ENCODE results near the gene ZDHHC7. TPM values are rescaled to one million over a fixed set of nuclear protein-coding genes. Genes with fewer than 3 reads are reported as not detected.

ZDHHC7 gene
- total and polyA plus RNA-seq, 2 experiments from 2014 or later, result 39.9 to 95.2 TPM

GRCh38 chr16:85045641-85046471 is 34.5 kb upstream of the ZDHHC7 start:
- no peaks in the 10 kb centered on the region for H3K36me3 ChIP-seq (ENCODE audit: low read depth)
- H3K79me2 ChIP-seq (ENCODE audit: insufficient read depth), result no peaks in the 10 kb centered on the region
- H3K9me3 ChIP-seq (ENCODE audit: low read depth), result no peaks in the 10 kb centered on the region
- in situ Hi-C loops (cut with MboI), result no loop called here
- no peak overlapping the region for H3K4me3 ChIP-seq
- no peak overlapping the region for H3K27ac ChIP-seq
- no peak overlapping the region for H2AFZ ChIP-seq
- no peak for DNase-seq
- H3F3A ChIP-seq (ENCODE audit: insufficient read depth), result peaks cover 2% of the 10 kb centered on the region
- H4K20me1 ChIP-seq (ENCODE audit: insufficient read depth), result no peaks in the 10 kb centered on the region
- H3K4me2 ChIP-seq (ENCODE audit: unreplicated experiment), result no peak overlapping the region
- no peaks in the 10 kb centered on the region for H3K9me2 ChIP-seq (ENCODE audit: insufficient read depth)
- WGBS, 2 experiments (ENCODE audit: low coverage in 1 of 2, low lambda C conversion rate in 2 of 2, missing lambda C conversion rate in 2 of 2), result 85 to 87% methylated on average over 23 of the region's 23 CpGs
- H3K27me3 ChIP-seq (replicated peaks; ENCODE audit: insufficient read depth), result no peaks in the 10 kb centered on the region
- peaks cover 3% of the 10 kb centered on the region; the same call in 1 of the 2 replicates for H3K4me1 ChIP-seq (ENCODE audit: insufficient read depth)
- TF ChIP-seq EZH2 (IDR thresholded peaks at IDR 0.05; ENCODE audit: insufficient read depth, poor library complexity, severe bottlenecking), result no peak
- TF ChIP-seq EZH2phosphoT487 (IDR thresholded peaks at IDR 0.05; ENCODE audit: insufficient read depth, low read depth), result no peak
- no peak overlapping the region for H3K9ac ChIP-seq

DNA sequence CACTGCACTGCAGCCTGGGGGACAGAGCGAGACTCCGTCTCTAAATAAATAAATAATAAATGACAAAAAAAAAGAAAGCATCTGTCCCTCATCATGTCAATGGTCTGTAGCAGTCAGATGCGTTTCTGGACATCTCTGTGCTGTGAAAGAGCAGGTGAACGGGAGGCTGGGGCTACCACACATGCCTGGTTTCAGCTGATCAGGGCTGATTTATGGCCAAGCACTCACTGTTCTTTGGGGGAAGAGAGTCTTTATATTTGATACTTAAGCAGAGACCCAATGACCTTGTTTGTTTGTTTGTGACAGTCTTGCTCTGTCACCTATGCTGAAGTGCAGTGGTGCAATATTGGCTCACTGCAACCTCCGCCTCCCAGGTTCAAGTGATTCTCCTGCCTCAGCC is 33.7 kb upstream of the ZDHHC7 start:
- no peak overlapping the region for H3K27ac ChIP-seq
- no peak overlapping the region for H3K4me2 ChIP-seq (ENCODE audit: unreplicated experiment)
- H2AFZ ChIP-seq, result no peak overlapping the region
- H3K4me1 ChIP-seq (ENCODE audit: insufficient read depth), result no peaks in the 10 kb centered on the region
- no peaks in the 10 kb centered on the region for H3K9me2 ChIP-seq (ENCODE audit: insufficient read depth)
- H4K20me1 ChIP-seq (ENCODE audit: insufficient read depth), result no peaks in the 10 kb centered on the region
- no peaks in the 10 kb centered on the region for H3K79me2 ChIP-seq (ENCODE audit: insufficient read depth)
- 96 to 98% methylated on average over 5 of the region's 5 CpGs for WGBS, 2 experiments (ENCODE audit: low coverage in 1 of 2, low lambda C conversion rate in 2 of 2, missing lambda C conversion rate in 2 of 2)
- no peaks in the 10 kb centered on the region for H3K27me3 ChIP-seq (replicated peaks; ENCODE audit: insufficient read depth)
- H3K9me3 ChIP-seq (ENCODE audit: low read depth), result no peaks in the 10 kb centered on the region
- no peak overlapping the region for H3K4me3 ChIP-seq
- DNase-seq, result no peak
- H3K9ac ChIP-seq, result no peak overlapping the region
- TF ChIP-seq EZH2 (IDR thresholded peaks at IDR 0.05; ENCODE audit: insufficient read depth, poor library complexity, severe bottlenecking), result no peak
- in situ Hi-C loops (cut with MboI), result no loop called here
- H3F3A ChIP-seq (ENCODE audit: insufficient read depth), result no peaks in the 10 kb centered on the region
- no peaks in the 10 kb centered on the region for H3K36me3 ChIP-seq (ENCODE audit: low read depth)

GRCh38 chr16:85042606-85043005 is 31.3 kb upstream of the ZDHHC7 start:
- in situ Hi-C loops (cut with MboI), result no loop called here
- Histone ChIP-seq H3K9me3 (ENCODE audit: low read depth) (no peaks in the 10 kb centered on the region), H3K79me2 (ENCODE audit: insufficient read depth) (no peaks in the 10 kb centered on the region), H3K9ac (no peak overlapping the region), H3K27me3 (replicated peaks; ENCODE audit: insufficient read depth) (no peaks in the 10 kb centered on the region), H3K36me3 (ENCODE audit: low read depth) (no peaks in the 10 kb centered on the region), H3K4me1 (ENCODE audit: insufficient read depth) (no peaks in the 10 kb centered on the region), H3K9me2 (ENCODE audit: insufficient read depth) (no peaks in the 10 kb centered on the region), H4K20me1 (ENCODE audit: insufficient read depth) (no peaks in the 10 kb centered on the region), H3K4me2 (ENCODE audit: unreplicated experiment) (no peak overlapping the region), H2AFZ (no peak overlapping the region), H3K27ac (no peak overlapping the region), H3K4me3 (no peak overlapping the region), H3F3A (ENCODE audit: insufficient read depth) (no peaks in the 10 kb centered on the region)
- TF ChIP-seq EZH2 (IDR thresholded peaks at IDR 0.05; ENCODE audit: insufficient read depth, poor library complexity, severe bottlenecking), result no peak
- no peak for TF ChIP-seq EZH2phosphoT487 (IDR thresholded peaks at IDR 0.05; ENCODE audit: insufficient read depth, low read depth)
- no peak for DNase-seq
- WGBS, 2 experiments (ENCODE audit: low coverage in 1 of 2, low lambda C conversion rate in 2 of 2, missing lambda C conversion rate in 2 of 2), result 88 to 93% methylated on average over 6 of the region's 6 CpGs

DNA sequence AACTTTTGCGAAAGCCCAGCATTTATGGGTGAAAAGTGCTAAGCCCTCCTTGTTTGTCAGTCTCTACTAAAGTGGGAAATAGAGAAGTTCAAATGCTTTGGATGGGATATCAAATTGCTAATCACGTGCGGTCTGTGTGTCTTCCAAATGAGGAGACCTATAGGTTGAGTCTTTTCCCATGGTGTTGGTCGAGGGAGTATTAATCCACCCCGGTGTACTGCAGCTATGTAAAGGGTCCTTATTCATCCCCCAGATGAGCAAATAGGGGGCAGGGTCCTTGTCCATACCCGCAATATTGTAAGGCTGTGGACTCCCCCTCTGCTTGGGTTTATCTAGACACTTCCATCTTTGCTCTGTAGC is 30.8 kb upstream of the ZDHHC7 start:
- Histone ChIP-seq H3K9ac (no peak overlapping the region), H2AFZ (no peak overlapping the region), H3K79me2 (ENCODE audit: insufficient read depth) (no peaks in the 10 kb centered on the region), H3K9me2 (ENCODE audit: insufficient read depth) (no peaks in the 10 kb centered on the region), H3K27ac (no peak overlapping the region), H4K20me1 (ENCODE audit: insufficient read depth) (no peaks in the 10 kb centered on the region), H3K36me3 (ENCODE audit: low read depth) (no peaks in the 10 kb centered on the region), H3K4me1 (ENCODE audit: insufficient read depth) (no peaks in the 10 kb centered on the region), H3K9me3 (ENCODE audit: low read depth) (no peaks in the 10 kb centered on the region), H3K4me2 (ENCODE audit: unreplicated experiment) (no peak overlapping the region), H3F3A (ENCODE audit: insufficient read depth) (no peaks in the 10 kb centered on the region), H3K4me3 (no peak overlapping the region), H3K27me3 (replicated peaks; ENCODE audit: insufficient read depth) (no peaks in the 10 kb centered on the region)
- 91 to 92% methylated on average over 6 of the region's 6 CpGs for WGBS, 2 experiments (ENCODE audit: low coverage in 1 of 2, low lambda C conversion rate in 2 of 2, missing lambda C conversion rate in 2 of 2)
- TF ChIP-seq EZH2 (IDR thresholded peaks at IDR 0.05; ENCODE audit: insufficient read depth, poor library complexity, severe bottlenecking), result no peak
- no peak for TF ChIP-seq EZH2phosphoT487 (IDR thresholded peaks at IDR 0.05; ENCODE audit: insufficient read depth, low read depth)
- in situ Hi-C loops (cut with MboI), result no loop called here
- no peak for DNase-seq
